ENCODE measurements around the gene LIN52. TPM values are rescaled to one million over a fixed set of nuclear protein-coding genes. Genes with fewer than 3 reads are reported as not detected.

LIN52 gene
- total and polyA plus RNA-seq, 2 of the 13 experiments (the other 11 are each of a cell fraction or from before 2014, with no cell fraction given) = 11.4 to 23.3 TPM

DNA sequence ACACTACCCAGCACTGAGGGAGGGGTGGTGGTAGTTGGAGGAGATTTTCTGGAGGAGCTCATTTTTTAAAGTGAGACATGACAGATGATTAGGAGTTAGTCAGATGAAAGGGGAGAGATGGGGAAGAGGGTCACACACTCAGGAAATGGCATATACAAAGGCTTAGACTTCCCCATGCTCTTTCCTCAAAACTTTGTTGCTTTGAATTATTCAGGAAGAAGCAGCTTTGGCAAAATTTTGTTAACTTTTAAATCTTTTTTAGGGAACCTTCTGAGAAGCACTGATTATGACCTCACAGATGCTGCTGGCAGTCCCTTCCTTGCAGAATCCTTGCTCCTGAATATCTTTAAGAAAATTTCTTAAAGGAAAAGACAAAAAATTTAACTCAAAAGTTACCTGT is 20.3 kb upstream of the LIN52 start:
- BruUV-seq (replicated peaks) = no TSS peak
- Histone ChIP-seq H4K20me1 (ENCODE audit: insufficient read depth, low read length) (no peaks in the 10 kb centered on the region), H3K4me2 (ENCODE audit: low read depth, low read length) (no peak overlapping the region), H3K9me3 (ENCODE audit: low read length) (no peaks in the 10 kb centered on the region), H3K4me3 (replicated peaks in 1 of 3; ENCODE audit: insufficient read depth in 1 of 3, low read depth in 2 of 3, low read length in 3 of 3) (no peak overlapping the region), H2AFZ (ENCODE audit: low read length) (no peak overlapping the region), H3K79me2 (ENCODE audit: insufficient read depth, low read length) (no peaks in the 10 kb centered on the region), H3K27ac (ENCODE audit: extremely low read length, insufficient read depth, low read length) (no peak overlapping the region), H3K27me3 (ENCODE audit: control insufficient read depth in 1 of 2, insufficient read depth in 2 of 2, low read length in 2 of 2) (no peaks in the 10 kb centered on the region), H3K9ac (ENCODE audit: insufficient read depth, low read depth, low read length) (no peak overlapping the region), H3K4me1 (ENCODE audit: insufficient read depth, low read length) (no peaks in the 10 kb centered on the region), H3K36me3 (replicated peaks in 1 of 2; ENCODE audit: control insufficient read depth in 1 of 2, insufficient read depth in 2 of 2, low read length in 2 of 2) (peaks cover 9 to 44% of the 10 kb centered on the region in 2 experiments)
- ChIA-PET CTCF (ENCODE audit: low intra/inter-chr PET ratio, low total read pairs) (no interaction called here), POLR2A (no interaction called here)
- ATAC-seq (no peak), FAIRE-seq (no peak), DNase-seq (ENCODE audit: low spot score) (no peak)
- in situ Hi-C loops (cut with HindIII; ENCODE audit: extremely low pct_ligation_motif_present, low pct_unique_long_range_greater_than_20kb) = no loop called here
- intact Hi-C loops (cut with micrococcal nuclease; ENCODE audit: unreplicated experiment) = no loop called here
- TF ChIP-seq MEIS2 (CRISPR knock-in tag; IDR thresholded peaks at IDR 0.05) = no peak
- no peak for TF ChIP-seq NR2C2 (CRISPR knock-in tag; IDR thresholded peaks at IDR 0.05; ENCODE audit: borderline replicate concordance)
- TF ChIP-seq ZNF670 (CRISPR knock-in tag; IDR thresholded peaks at IDR 0.05; ENCODE audit: borderline replicate concordance) = no peak

DNA sequence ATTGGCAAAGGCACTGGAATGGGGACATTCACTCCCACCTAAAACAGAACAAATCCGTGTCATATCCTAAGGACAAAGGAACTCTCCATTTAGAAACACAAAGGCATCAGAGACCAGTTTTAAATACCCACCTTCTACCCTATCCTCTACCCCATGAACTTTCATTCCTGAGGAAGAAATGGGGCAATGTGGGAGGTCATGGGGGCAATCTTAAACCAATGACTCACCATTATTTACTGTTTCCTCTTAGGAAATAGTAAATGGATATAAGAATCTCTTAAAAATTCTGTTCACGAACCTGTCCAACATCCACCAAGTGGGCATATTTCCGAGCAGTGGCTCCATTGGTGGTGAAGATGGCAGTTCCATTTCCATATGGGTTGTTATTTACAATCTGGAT is 19.9 kb upstream of the LIN52 start:
- no peak overlapping the region for H3K9ac ChIP-seq (ENCODE audit: insufficient read depth, low read depth, low read length)
- no peak overlapping the region for H3K4me3 ChIP-seq (replicated peaks in 1 of 3; ENCODE audit: insufficient read depth in 1 of 3, low read depth in 2 of 3, low read length in 3 of 3)
- no peak for ATAC-seq
- no peaks in the 10 kb centered on the region for H3K79me2 ChIP-seq (ENCODE audit: insufficient read depth, low read length)
- no peak for DNase-seq (ENCODE audit: low spot score)
- WGBS (ENCODE audit: low lambda C conversion rate) = 93% methylated on average over 3 of the region's 3 CpGs
- no peaks in the 10 kb centered on the region for H3K9me3 ChIP-seq (ENCODE audit: low read length)
- ChIA-PET CTCF (ENCODE audit: low intra/inter-chr PET ratio, low total read pairs) (no interaction called here), POLR2A (no interaction called here)
- TF ChIP-seq ZNF850 (CRISPR knock-in tag; conservative IDR thresholded peaks at IDR 0.05) (no peak), MED1 (CRISPR knock-in tag; IDR thresholded peaks at IDR 0.05) (no peak), SOX5 (CRISPR knock-in tag; IDR thresholded peaks at IDR 0.05; ENCODE audit: borderline replicate concordance) (no peak), POLR2AphosphoS5 (IDR thresholded peaks at IDR 0.05; ENCODE audit: low read depth, low read length) (no peak), CBFB (CRISPR knock-in tag; IDR thresholded peaks at IDR 0.05) (no peak)
- TF ChIP-seq, protein P1, sequence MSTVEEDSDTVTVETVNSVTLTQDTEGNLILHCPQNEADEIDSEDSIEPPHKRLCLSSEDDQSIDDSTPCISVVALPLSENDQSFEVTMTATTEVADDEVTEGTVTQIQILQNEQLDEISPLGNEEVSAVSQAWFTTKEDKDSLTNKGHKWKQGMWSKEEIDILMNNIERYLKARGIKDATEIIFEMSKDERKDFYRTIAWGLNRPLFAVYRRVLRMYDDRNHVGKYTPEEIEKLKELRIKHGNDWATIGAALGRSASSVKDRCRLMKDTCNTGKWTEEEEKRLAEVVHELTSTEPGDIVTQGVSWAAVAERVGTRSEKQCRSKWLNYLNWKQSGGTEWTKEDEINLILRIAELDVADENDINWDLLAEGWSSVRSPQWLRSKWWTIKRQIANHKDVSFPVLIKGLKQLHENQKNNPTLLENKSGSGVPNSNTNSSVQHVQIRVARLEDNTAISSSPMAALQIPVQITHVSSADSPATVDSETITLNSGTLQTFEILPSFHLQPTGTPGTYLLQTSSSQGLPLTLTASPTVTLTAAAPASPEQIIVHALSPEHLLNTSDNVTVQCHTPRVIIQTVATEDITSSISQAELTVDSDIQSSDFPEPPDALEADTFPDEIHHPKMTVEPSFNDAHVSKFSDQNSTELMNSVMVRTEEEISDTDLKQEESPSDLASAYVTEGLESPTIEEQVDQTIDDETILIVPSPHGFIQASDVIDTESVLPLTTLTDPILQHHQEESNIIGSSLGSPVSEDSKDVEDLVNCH (CRISPR knock-in tag; IDR thresholded peaks at IDR 0.05) = no peak
- peaks cover 7 to 43% of the 10 kb centered on the region in 2 experiments for H3K36me3 ChIP-seq (replicated peaks in 1 of 2; ENCODE audit: control insufficient read depth in 1 of 2, insufficient read depth in 2 of 2, low read length in 2 of 2)
- H3K27me3 ChIP-seq (ENCODE audit: control insufficient read depth in 1 of 2, insufficient read depth in 2 of 2, low read length in 2 of 2) = no peaks in the 10 kb centered on the region
- intact Hi-C loops (cut with micrococcal nuclease; ENCODE audit: unreplicated experiment) (no loop called here), in situ Hi-C loops (cut with HindIII; ENCODE audit: extremely low pct_ligation_motif_present, low pct_unique_long_range_greater_than_20kb) (no loop called here)
- no peak overlapping the region for H2AFZ ChIP-seq (ENCODE audit: low read length)
- no peak overlapping the region for H3K4me2 ChIP-seq (ENCODE audit: low read depth, low read length)
- H3K4me1 ChIP-seq (ENCODE audit: insufficient read depth, low read length) = no peaks in the 10 kb centered on the region
- no peak overlapping the region for H3K27ac ChIP-seq (ENCODE audit: extremely low read length, insufficient read depth, low read length)
- FAIRE-seq = no peak
- no TSS peak for BruUV-seq (replicated peaks)
- no peaks in the 10 kb centered on the region for H4K20me1 ChIP-seq (ENCODE audit: insufficient read depth, low read length)

Measured in HepG2 (cell line).